Brain pericyte (primary cell): ENCODE measurements around the gene SLCO6A1.
"Not testable (repeated sequence)": the region's sequence is repeated elsewhere in the genome, so short reads cannot be mapped to it uniquely, and the experiment has no call there.

Source experiments
- DNase-seq: peaks from one replicate; pipeline ENCODE4 v3.0.0-alpha.2; 2012; ENCODE audit warnings: low read depth, low spot score

SLCO6A1 gene, protein sequence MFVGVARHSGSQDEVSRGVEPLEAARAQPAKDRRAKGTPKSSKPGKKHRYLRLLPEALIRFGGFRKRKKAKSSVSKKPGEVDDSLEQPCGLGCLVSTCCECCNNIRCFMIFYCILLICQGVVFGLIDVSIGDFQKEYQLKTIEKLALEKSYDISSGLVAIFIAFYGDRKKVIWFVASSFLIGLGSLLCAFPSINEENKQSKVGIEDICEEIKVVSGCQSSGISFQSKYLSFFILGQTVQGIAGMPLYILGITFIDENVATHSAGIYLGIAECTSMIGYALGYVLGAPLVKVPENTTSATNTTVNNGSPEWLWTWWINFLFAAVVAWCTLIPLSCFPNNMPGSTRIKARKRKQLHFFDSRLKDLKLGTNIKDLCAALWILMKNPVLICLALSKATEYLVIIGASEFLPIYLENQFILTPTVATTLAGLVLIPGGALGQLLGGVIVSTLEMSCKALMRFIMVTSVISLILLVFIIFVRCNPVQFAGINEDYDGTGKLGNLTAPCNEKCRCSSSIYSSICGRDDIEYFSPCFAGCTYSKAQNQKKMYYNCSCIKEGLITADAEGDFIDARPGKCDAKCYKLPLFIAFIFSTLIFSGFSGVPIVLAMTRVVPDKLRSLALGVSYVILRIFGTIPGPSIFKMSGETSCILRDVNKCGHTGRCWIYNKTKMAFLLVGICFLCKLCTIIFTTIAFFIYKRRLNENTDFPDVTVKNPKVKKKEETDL

GRCh38 chr5:102498271-102499034, at the start of gene SLCO6A1:
Gene SLCO6A1, minus strand, starts transcription at chr5:102499001. Its CDS starts 157 bp downstream, at chr5:102498844.
- DNase-seq = no peak

GRCh38 chr5:102547141-102548035, 48.6 kb upstream of the SLCO6A1 start:
- DNase-seq = no peak

- DNase-seq = no peak
These were observed 46.4 kb upstream of the SLCO6A1 start for GRCh38 chr5:102545175-102545574.

DNA sequence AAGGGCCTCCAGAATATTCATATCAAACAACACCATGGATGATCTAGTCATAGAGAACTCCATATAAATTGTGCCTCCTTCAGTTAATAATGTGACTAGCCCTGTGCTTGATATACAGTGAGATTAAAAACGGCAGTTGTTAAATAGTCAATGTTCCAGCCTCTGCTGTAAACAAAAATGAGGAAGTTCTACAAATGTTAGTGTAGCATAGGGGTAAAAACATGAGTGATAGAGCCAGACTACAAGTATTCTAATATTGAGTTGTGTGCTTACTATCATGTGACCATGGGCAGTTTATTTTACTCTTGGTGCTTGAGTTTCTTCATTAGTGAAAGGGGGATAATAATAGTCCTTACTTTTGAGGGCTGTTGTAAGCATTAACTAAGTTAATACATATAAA, 43.3 kb upstream of the SLCO6A1 start:
- no peak for DNase-seq

DNA sequence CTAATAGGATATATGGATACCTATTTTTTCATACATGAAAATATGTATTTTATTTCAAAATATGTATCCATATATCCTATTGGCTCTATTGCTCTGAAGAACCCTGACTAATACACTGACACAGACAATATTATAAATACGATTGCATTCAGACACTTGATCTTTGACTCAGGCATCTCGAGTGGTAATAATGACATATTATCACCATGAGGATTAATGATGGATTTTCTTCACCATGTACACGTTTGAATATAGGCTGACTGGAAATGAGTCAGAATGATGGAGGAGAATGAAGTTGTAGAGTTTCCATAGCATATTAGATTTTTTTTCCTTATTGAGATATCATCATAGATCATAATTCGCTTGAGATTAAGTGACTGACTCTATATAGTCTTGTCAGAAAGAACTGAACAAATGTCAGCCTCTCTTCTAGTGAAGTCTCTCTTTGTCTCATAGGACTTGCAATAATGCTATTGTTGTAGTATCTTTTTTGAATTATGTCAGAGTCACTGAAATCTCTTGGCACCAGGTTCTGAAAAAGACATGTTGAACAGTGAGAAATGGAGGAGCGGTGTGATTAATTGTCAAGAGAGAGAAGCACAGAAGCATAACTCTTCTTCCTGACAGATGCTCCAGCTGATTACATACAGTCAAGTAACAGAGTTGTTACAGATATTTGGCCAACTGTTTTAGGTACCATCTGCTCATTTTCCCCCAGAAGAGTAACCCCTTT, 41.4 kb upstream of the SLCO6A1 start:
- no peak for DNase-seq

DNA sequence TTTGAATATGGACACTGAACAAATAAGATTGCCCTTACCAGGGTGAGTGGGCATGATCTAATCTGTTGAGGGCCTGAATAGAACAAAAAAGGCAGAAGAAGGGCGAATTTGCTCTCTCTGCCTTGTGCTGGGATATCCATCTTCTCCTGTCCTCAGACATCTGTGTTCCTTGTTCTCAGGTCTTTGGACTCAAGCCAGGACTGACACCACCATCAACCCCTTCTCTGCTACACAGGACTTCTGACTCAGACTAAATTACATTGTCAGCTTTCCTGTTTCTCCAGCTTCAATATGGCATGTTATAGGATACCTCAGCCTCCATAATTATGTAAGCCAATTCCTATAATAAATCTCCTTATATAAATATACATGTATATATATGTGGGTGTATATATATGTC, 40.8 kb upstream of the SLCO6A1 start:
- no peak for DNase-seq

GRCh38 chr5:102537011-102537410, 38.2 kb upstream of the SLCO6A1 start:
- no peak for DNase-seq

DNA sequence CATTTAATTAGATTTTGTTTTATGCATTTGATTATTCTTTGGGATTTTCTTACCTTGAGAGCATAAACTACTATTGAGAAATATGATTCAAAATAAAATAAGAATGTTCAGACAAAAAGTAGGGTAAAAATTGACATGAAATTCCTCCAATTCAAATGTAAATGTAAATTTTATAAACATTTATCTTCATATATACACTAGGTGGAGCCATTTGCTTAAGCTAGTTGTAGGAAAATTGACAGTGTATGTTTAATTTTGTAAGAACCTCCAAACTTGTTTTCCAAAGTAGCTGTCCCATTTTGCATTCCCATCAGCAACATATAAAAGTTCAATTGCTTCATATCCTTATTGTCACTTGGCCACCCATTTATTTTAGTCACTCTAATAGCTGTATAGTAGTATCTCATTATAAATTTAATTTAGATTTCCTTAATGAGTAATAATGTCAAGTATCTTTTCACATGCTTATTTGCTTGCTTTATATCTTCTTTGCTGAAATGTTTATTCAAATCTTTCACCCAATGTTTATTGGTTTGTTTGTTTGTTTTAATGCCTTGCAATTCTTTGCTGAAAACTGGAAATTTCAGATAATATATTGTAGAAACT, 37.6 kb upstream of the SLCO6A1 start:
- DNase-seq = no peak

DNA sequence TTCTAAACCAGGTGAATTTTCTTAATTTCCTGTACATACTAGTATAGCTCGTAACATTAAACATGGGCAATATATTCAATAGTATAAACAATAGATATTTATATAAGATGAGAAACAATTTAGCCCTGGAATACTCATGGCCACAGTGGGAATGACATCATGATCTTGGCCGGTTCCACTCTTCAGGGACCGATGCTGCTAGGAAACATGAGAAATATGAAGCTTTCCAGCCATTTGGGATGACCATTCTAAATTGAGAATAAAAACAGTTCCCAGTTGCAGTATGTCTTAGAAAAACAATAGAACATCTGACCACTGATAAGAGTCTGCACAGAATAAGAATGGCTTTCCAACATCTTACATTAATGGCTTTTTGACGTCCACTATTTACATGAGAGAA, 33.3 kb upstream of the SLCO6A1 start:
- DNase-seq = no peak

DNA sequence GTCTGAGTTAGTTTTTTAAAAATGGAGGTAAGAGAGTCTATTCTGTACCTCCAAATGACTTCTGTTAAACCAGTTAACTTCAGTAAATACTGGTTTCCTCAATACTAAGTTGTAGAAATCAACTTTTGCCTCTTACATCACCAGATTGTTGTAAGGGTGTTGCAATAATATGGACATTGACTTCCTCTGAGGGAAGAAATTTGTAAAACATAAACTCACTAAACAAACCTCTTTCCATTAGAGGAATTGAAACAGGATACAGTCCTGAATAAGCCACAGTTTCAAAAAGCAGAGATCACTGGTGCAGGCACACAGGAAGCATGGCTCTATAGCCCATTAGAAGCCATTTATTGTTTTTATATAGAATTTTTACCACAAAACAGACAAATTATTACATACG, 32.7 kb upstream of the SLCO6A1 start:
- no peak for DNase-seq

- no peak for DNase-seq
These were observed 30.6 kb upstream of the SLCO6A1 start for GRCh38 chr5:102529447-102529846.

- DNase-seq = no peak
These were observed 30.2 kb upstream of the SLCO6A1 start for GRCh38 chr5:102529031-102529430.

- no peak for DNase-seq
These were observed 29.8 kb upstream of the SLCO6A1 start for GRCh38 chr5:102528600-102528999.

- no peak for DNase-seq
These were observed 28.7 kb upstream of the SLCO6A1 start for GRCh38 chr5:102527547-102527946.

- no peak for DNase-seq
These were observed 24.9 kb upstream of the SLCO6A1 start for GRCh38 chr5:102523541-102524175.

- DNase-seq = no peak
These were observed 12.9 kb upstream of the SLCO6A1 start for GRCh38 chr5:102511666-102512065.

- DNase-seq = not testable (repeated sequence)
These were observed 7.4 kb downstream of the SLCO6A1 start for GRCh38 chr5:102491261-102491914.

DNA sequence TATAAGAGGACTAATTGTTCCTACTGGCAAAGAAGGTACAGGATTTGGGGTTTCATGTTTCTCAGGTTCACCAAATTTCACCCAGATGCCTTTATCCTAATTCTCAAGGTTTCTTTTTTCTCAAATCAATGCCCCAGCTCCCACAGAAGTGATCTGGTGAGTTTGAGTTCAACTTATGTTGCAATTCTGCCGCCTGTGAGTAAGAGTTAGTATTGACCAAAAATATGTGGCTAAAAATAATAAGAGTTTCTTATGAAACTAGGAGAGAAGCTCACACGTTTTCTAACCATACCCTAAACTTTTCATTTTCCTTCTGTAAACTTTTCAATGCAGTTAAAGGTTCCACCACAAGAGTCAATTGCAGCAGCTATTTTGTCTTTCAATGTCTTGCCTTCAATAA, 15.1 kb downstream of the SLCO6A1 start:
- no peak for DNase-seq

DNA sequence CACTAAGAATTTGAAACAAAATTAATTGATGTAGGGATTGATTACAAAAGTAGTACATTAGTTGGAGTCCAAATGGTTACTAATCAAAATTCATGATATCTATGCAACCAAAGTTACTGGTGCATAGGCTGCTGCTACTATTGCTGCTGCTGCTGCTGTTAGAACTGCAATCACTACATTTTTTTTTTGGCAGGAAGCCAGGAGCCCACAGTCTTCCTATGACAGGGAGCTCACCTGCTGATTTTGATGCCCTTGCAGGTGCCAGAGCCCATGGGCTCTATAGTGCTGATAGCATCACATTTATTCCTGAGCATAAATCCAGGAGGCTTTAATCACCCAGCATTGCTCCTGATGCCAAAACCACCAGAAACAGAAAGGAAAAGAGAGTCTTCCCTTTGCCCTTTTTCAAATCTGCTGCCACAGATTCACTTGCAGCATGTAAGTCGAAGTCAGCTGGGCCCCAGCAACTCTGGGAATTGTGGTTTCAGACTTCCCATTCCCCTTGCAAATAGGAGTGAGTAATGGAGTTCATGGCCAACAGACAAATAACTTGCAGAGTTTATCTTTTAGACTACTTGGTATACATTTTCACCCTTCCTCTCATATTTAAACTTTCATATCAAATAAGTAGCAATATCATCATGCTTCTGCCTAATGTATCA, 17.6 kb downstream of the SLCO6A1 start:
- DNase-seq = no peak
